CD1c-positive myeloid dendritic cell (primary cell): ENCODE data around the gene MYO18A.
"Not testable (repeated sequence)": the region's sequence is repeated elsewhere in the genome, so short reads cannot be mapped to it uniquely, and the experiment has no call there.

Experiments
- DNase-seq: peaks from one replicate; pipeline ENCODE4 v3.0.0-alpha.2; 2016; ENCODE audit errors: extremely low spot score

Gene MYO18A

DNA sequence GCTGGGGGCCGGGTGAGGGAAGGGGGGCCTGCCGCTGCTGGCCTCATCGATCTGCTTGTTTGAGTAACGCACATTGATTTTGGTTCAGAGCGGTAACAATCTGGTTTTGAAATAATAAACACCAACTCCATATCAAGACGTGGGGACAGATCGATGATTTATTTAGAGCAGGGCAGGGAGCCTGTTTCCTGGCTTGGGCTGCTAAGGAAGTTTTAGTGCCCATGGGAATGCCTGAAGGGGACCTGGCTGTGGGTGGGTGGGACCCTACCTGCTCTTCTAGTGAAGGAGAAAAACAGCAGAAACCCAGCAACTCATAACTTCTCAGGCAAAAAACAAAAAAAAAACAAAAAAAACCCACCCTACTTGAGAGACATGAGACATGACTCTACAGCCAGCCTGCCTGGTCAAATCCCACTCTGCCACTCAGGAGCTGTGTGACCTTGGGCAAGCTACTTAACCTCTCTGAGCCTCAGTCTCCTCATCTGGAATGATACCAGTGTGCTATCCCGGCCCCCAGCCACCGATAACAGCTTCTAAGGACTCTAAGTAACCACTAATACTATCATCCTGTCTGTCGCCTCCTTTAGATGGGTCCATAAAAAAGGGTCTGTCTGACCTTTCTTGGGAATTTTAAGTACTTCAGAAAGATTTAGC, 71.2 kb downstream of the MYO18A start:
- DNase-seq = no peak

DNA sequence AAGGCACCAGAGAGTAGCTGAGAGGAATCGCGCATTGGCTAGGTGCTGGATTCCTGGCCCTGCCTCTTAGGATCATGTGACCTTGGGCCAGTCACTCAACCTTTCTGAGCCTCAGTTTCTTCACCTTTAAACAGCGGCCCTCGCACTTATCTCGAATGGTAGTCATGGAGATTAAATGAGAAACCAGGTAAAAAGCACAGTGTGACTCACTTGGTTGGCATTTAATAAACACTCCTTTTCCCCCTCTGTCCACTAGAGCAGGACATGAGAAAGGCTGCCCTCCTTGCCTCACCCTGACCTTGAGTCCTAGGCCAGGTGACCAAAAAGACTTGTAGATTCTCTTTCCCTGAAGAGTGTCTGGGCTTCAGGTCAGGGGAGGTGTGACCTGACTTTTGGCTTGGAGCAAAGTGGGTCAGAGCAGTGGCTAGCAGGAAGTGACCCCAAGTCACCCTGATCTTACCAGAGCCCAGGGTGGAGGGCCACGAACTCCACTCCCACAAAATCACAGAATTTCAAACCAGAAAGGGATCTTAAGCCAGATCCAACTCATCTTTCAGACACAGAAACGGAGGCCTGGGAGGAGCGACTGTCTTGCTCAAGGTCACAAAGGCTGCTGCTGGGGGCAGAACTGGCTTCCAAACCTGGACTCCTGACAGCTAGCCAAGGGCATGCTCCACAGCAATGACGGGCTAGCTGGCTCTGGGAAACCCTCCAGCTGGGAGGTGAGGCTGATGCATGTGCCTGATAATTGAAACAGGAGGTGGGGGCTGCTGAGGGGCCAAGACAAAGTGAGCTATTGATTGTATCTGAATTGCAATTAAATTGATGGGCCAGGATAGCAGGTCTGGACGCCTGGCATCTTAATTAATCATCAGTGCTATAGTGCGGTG, 72.0 kb downstream of the MYO18A start:
- peak; percentile 2 for DNase-seq

DNA sequence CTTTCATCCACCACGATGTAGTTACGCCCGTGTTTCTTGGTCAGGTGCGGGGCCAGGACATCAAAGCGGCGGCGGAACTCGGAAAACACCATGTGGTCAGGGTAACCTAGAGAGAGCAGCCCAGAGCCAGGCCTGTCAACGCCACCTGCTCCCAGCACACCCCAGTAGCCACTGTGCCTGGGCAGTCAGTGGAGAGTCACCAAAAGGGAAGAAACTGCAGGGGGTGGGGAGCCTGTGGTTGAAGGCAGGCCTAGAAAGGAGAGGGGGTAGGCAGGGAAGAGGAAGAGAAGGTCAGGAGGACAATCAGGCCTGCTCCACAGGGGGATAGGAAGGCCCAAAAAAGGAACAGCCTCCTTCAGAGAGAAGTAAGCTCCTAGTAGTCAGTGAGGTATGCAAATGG, 73.1 kb downstream of the MYO18A start:
- DNase-seq = peak; percentile 68

DNA sequence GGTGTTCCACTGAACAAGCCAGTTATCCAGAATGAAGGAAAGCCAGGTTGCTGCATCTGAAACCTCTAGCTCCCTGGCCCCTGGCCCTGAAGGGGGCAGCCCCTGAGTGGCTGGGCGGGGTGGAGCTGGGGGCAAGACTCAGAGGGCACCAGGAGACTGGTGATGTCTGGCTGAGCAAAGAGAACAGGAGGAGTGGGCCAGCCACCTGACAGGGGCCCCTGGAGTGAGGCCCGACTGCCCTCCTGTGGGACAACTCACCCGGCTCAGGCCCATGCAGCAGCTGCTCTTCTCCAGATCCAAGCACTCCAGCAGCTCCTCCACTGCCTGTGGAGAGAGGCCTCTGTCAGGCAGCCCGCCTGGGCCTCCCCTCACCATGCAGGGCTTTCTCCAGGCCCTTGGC, 76.9 kb downstream of the MYO18A start:
- DNase-seq = no peak

DNA sequence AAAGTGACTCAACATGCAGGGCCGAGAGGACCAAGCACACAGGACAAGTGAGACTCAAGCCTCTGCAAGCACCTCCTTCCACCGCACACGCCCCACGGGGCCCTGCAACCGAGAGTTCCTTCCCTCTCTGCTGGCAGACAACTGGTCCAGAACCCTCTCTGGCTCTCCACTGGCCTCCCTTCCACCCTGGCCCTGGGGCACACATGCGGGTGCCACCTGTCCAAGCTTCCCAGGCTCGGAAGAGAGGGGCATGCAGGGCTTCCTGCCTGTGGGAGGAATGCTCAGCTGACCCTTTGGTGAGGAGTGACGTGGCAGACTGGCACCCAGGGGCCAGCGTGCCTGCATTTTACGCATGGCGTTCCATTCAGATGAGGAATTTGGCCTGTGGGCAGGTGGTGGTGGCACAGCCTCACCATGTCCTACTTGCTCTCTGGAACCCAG, 77.4 kb downstream of the MYO18A start:
- no peak for DNase-seq

DNA sequence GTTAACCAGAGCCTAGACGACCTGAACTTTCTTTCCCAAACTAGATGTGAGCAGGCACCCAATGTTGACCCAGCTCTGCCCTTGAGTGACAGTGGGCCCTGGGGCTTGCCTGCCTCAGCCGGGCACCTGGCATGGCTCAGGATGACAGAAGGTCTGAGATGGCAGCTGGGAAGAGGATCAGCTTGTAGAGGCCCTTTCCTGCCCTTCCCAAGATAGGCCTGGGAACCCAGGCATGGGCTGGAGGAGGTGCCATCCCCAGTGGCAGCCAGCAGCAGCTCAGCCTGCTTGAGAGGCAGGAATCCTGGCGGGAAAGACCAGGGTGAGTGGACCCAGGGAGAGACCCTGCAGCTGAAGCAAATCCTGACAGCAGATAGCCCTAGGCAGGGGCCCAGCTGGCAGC, 78.2 kb downstream of the MYO18A start:
- no peak for DNase-seq

DNA sequence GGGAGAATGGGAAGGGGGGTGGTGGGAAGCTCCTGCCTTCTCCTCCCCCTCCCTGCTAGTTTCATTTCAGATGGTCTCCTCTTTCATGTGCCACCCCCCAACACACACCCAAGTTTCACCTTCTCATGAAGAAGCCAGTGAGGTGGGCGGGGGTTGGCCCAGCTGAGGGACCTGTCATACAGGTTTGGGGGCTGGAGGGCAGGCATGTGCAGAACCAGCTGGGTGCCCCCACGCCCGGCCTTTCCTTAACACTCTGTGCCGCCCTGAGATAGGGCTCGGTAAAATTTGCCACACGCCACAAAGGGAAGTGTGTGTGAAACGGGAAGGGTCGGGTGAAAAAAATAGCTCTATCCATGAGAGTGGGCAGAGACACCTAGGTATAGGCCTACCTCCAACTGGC, 79.9 kb downstream of the MYO18A start:
- DNase-seq = no peak

DNA sequence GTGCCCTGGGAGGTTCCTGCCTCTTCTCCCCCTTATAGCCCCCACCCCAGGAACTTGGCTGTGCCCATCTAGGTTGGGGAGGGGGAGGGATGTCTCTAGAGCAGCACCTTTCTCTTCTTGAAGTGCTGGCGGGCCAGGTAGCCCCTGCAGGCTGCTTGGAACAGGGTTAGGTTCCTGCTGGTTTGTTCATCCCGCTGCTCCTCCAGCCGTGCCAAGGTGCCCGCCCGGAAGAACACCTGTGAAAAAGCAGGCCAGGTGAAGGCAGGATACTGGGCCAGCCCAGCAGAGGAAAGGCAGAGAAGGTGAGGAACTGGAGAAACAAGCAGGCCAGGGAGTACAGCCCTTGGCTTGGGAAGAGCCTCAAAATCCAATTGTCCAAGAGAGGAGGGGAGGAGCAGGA, 80.7 kb downstream of the MYO18A start:
- DNase-seq = no peak

DNA sequence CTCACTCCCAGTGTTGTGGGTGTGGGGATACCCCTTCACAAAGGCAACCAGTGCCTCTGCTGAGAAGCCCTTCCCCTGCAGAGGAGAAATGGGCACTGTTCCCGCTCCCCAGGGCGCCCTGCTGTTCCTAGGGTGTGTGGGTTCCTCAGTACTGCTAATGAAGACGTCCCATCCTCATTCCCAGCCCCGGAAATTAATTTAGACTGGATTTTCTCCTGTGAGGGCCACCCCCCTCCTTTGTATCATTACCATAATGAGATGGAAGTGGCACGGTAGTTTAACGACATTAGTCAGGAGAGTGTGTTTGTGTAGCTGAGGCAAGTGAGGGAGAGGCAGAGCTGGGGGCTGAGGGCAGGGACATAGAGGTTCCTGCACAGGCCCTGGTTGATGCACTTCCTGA, 84.1 kb downstream of the MYO18A start:
- DNase-seq = no peak

DNA sequence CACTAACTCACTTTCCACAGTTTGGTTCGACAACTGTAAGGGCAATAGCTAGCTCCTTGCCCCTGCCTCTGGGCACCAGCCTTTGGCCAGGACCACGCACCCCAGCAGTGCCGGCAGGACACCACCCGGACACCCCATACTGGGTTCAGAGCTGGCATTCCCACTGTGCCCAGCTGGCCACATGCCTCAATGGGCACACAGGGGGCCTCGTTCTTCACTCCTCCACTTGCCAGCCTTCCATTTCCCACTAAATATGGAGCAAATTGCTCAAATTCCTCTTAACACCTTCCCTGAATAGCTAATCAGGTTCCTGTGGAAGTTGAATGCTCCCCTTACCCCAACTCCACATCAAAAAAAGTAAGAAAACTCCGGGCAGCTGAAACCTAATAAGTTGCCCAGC, 84.8 kb downstream of the MYO18A start:
- DNase-seq = no peak

DNA sequence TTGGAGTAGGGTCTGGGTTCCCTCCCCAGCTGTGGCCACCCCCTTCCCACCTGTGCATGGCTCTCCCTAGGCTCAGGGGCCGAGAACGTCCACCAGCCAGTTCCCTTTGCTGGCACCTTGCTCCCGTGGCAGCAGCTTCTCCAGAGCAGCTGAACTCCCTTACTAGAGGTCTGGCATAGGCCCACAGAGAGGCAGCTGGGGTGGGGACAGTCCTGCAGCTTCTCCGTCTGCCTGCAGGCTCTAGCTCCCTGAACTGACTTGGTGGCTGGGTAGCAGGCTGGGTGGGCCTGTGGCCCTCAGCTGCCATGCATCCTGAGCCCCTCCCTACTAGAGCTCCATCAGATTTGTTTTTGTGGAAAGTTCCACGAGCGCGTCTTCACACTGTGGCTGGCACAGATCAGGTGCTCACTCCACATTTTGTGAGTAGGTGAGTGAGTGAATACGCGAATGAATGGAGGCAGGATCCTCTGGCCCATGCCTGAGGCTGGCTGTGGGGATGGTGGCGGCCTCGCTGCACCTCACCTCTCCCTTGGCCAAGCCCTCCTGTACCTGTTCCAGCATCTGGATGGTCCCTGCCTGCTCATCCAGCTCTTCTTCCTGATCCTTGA, 86.0 kb downstream of the MYO18A start:
- DNase-seq = no peak

DNA sequence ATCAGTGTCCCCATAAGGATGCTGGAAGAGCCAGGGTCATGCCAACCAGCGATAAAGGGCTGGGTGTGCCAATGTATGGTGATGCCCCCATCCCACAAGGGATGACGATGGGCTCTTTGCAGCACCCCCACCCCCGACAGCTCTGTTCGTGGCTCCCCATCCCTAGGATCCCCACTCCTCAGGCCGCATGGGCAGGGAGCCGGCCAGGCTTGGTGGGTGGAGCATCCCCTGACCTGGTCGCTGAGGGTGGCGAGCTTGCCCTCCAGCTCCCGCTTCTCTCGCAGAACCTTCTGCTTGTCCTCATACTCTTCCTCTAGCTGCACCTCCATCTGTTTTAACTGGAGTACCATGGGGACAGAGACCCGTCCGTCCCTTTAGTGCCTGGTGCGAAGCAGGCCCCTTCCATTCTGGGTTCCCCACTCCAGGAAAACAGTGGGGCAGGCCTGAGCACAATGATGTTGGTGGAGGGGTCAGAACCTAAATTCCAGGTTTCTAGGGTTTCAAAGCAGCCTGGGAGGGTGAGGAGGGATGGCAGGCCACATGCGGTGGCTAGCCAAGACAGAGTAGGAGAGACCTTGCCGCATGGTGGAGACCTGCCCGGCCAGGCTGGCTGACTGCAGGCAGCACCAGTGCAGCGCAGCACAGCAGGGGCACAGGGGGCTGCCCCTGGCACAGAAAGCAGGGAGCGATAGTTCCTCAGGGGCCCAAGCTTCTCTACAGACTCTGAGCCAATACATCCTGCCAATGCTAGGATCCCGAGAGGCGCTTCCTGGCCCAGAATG, 86.9 kb downstream of the MYO18A start:
- DNase-seq = no peak

DNA sequence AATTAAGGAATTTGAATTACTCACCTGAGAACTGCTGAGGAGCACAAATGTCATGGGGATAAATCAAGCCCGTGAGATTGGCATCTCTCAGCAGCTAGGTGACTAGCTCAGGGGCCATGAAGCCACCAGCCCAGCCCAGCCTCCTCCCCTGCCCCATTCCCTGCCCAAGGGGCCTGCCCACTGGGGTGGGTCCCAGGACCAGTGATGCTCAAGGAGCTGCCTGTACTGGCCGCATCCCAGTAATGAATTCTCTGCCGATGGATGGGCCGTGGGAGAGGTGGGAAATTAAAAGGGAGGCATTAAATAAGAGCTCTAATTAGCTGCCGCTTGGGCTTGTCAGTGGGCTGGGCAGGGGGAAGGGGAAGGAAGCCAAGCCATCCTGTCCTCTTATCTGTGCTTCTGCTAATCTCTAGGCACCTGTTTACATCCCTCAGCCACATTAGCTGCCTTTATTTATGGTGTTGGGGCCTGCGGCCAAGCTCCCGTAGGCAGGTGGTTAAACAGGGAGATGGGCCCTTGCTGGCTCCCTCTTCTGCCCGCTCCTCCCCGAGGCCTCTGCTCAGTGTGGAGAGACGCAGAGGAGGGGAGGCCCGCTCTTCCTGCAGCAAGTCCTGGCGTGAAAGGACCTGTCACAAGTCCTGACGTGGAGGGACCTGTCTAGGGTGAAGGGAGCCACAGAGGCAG, 88.5 kb downstream of the MYO18A start:
- no peak for DNase-seq

DNA sequence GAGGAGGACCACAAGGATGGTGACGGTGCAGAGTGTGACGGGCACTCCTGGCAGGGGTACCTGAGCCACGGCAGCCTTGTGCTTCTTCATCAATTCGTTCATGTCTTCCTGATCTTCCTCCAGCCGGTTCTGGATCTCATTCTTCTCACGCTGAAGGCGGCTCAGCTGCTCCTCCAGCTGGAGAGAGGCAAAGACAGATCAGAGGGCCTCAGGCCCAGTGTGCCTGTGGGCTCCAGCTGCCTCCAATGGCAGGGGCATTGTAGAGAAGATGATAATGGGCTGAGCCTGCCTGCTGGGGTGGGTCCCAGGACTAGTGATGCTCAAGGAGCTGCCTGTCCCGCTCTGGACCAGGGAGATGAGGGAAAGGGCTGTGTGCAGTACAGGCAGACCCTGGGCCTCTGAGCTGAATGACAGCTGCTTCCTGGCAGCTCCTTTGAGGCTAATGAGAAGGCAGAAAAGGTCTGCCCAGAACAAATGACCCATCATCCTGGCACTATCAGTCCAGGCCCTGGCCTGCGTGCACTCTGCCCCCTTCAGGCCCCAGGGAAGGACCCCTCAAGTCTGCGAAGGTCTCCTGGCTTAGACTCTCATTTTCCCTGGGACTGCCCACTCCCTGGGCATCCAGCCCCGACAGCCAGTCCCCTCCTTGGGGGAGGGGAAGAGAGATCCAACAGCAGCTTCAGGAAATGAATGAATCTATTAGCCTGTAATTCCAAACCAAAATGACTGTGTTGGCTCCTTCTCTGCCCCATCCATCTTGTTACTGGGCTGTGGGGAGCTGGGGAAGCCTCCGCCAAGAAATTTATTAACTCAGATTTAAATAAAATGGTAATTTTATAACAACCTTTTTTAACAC, 89.2 kb downstream of the MYO18A start:
- DNase-seq = no peak

DNA sequence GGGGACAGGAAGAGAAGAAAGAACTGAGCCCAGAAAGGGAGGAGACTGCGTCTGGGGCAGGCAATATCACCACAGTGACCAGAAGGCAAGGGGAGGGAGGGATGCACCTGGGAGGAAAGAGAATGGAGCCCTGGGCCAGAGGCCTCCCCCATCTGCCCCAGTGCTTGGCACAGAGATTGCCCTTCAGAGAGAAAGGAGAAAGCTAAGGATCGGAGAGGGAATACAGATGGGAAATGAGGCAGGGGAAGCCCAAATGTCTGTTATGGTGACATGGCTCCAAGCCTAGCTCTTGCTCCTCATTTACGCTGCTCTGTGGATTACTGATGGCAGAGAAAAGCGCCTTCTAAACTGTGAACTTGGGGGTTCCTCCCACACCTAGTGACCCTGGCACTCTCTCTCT, 90.1 kb downstream of the MYO18A start:
- DNase-seq = no peak

DNA sequence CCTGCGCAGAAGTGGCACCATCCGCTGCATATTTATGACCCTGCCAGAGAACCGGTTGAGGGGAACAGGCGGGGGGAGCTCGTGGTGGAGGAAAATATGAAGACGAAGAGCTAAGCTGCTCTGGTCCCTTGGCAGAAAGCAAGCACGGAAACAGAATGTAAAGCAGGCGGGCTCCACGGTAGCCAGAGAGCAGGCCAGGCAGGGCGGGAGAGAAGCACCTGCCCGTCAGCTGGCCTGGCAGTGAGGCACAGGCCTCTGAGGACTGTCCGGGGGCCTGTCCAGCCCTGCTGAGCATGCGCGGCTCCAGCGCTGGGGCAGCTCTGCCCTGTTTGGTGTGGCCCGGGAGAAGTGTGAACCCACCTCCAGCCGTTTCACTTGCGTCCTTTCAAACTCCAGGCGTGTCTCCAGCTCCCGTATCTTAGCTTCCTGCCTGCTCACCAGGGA, 90.6 kb downstream of the MYO18A start:
- DNase-seq = no peak

DNA sequence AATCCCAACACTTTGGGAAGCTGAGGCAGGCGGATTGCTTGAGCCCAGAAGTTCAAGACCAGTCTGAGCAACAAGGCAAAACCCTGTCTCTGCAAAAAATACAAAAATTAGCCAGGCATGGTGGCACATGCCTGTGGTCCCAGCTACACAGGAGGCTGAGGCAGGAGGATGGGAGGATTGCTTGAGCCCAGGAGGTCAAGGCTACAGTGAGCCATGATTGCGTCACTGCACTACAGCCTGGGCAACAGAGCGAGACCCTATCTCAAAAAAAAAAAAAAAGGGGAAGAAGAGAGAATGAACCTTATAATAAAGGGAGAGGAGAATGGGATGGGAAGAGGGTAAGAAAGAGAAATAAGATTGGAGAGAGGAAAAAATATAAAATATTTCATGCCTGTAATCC, 91.4 kb downstream of the MYO18A start:
- not testable (repeated sequence) for DNase-seq

DNA sequence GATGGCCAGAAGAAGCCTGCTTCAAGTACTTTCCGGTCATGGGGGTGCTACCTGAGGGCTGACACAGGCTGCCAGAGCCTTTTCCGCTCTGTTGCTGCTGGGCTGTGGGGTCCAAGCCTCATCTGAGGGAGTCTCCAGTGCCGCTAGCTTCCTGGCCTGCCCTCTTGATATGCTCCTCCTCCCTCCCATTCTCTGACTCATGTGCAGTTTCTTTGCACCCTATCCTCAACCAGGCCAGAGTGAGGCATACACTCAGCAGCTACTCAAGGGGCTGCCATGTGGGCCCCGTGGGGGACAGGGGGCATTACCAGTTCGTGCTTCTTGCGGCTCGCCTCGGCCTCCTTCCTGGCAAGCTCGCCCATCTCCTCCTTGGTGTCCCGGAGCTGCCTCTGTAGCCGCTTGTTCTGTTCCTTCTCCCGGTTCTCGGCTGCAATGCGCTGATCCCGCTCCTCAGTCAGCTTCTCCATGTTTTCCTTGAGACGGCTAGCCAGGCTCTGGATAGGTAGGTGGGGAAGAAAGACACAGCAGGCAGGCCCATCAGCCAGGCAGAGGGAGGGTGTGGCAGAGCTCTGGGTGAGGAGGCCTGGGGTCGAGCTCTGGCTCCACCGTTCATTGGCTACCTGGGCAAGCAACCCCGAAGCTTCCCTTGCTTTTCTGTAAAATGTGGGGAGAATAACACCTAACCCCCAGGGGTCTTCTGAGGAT, 93.4 kb downstream of the MYO18A start:
- DNase-seq = no peak

DNA sequence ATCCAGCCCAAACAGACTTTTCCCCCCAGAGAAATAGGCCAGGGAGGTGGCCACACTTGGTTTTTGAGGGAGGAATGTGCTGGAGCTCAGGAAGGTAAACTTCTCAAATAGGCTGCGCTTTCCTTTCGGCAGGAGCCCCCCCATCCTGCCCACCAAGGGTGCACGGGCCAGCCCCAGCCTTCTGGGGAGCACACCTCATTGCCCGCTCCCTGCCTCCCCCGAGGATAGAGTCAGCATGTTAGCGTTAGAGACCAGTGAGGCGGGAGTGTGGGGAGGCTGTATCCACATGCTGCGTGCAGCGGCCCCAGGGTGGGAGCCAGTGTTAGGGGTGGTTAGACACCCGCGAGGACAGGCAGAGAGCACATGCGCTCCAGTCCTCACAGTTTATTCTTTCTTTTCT, 95.0 kb downstream of the MYO18A start:
- DNase-seq = no peak
